HEK293 (cell line): Measurements from ENCODE around the gene PLCD3.
A peak's percentile ranks its signal among the peaks of the same experiment; 100 is the strongest.

Experiments
- CTCF ChIA-PET: fragments of 350-600 bp; formaldehyde crosslinking; extraction: SDS; loops from one replicate; lab custom pipeline; 2021; ENCODE audit warnings: antibody characterized with exemption; lab: Yijun Ruan, JAX
- POLR2A ChIA-PET: fragments of 300-600 bp; formaldehyde crosslinking; extraction: SDS; loops from one replicate; lab custom pipeline; 2020; ENCODE audit warnings: antibody characterized with exemption, inconsistent platforms; lab: Yijun Ruan, JAX
- H3K27ac ChIP-seq: fragments of 200-500 bp; sonication (Bioruptor generic); 2 replicates; pipeline ENCODE4 v1.5.1; 2014; ENCODE audit warnings: low read depth, low read length, control low read depth, inconsistent platforms; ENCODE audit errors: extremely low read depth
- H3K36me3 ChIP-seq, 2 experiments: fragments of 200-500 bp in 1 of 2; sonication (Bioruptor generic) in 1 of 2; 1 replicate in 1 of 2; 2 replicates in 1 of 2; pipeline ENCODE4 v1.5.1; 2014 to 2017; ENCODE audit warnings: inconsistent platforms in 2 of 2, low read length in 2 of 2; ENCODE audit not compliant: control insufficient read depth in 2 of 2, insufficient read depth in 1 of 2
- H3K4me1 ChIP-seq: fragments of 200-500 bp; sonication (Bioruptor generic); 2 replicates; pipeline ENCODE4 v1.5.1; 2014; ENCODE audit warnings: mild to moderate bottlenecking, low read length, inconsistent platforms; ENCODE audit not compliant: control insufficient read depth, insufficient read depth
- H3K4me3 ChIP-seq: 2 replicates; pipeline ENCODE4 v1.5.1; 2011; ENCODE audit warnings: low read depth, mild to moderate bottlenecking, control low read depth, low read length, moderate library complexity
- H3K9me3 ChIP-seq: fragments of 200-500 bp; sonication (Bioruptor generic); 2 replicates; pipeline ENCODE4 v1.5.1; 2014; ENCODE audit warnings: low read depth, low read length, inconsistent platforms; ENCODE audit not compliant: control insufficient read depth, insufficient read depth
- GFI1B ChIP-seq: fragments of 450-650 bp; formaldehyde crosslinking; IDR thresholded peaks from 2 replicates; pipeline ENCODE4 v1.5.1; 2016; ENCODE audit warnings: missing biosample characterization, missing genetic modification characterization
- HOXC10 ChIP-seq: sonication (generic); formaldehyde crosslinking; IDR thresholded peaks from 2 replicates; pipeline ENCODE4 v1.8.1; 2023; ENCODE audit warnings: mild to moderate bottlenecking, missing genetic modification reagents
- PATZ1 ChIP-seq: fragments of 450-650 bp; formaldehyde crosslinking; IDR thresholded peaks from 2 replicates; pipeline ENCODE4 v1.5.1; 2016; ENCODE audit warnings: missing biosample characterization, missing genetic modification characterization
- ZBTB21 ChIP-seq: fragments of 450-650 bp; formaldehyde crosslinking; IDR thresholded peaks from 2 replicates; pipeline ENCODE4 v1.5.1; 2017; ENCODE audit warnings: missing biosample characterization, missing genetic modification characterization
- ZBTB44 ChIP-seq: fragments of 450-650 bp; IDR thresholded peaks from 2 replicates; pipeline ENCODE4 v1.5.1; 2018; ENCODE audit warnings: missing biosample characterization, mild to moderate bottlenecking, missing genetic modification characterization
- ZFP3 ChIP-seq: fragments of 450-650 bp; formaldehyde crosslinking; IDR thresholded peaks from 2 replicates; pipeline ENCODE4 v1.5.1; 2016; ENCODE audit warnings: low read depth, missing biosample characterization, missing genetic modification characterization
- ZNF155 ChIP-seq: fragments of 450-650 bp; formaldehyde crosslinking; IDR thresholded peaks from 2 replicates; pipeline ENCODE4 v1.5.1; 2016; ENCODE audit warnings: missing biosample characterization, missing genetic modification characterization
- ZNF157 ChIP-seq: fragments of 450-650 bp; formaldehyde crosslinking; IDR thresholded peaks from 2 replicates; pipeline ENCODE4 v1.5.1; 2016; ENCODE audit warnings: missing biosample characterization, missing genetic modification characterization
- ZNF416 ChIP-seq: fragments of 450-650 bp; formaldehyde crosslinking; IDR thresholded peaks from 2 replicates; pipeline ENCODE4 v1.5.1; 2016; ENCODE audit warnings: missing biosample characterization, missing genetic modification characterization
- ZNF433 ChIP-seq: fragments of 450-650 bp; formaldehyde crosslinking; IDR thresholded peaks from 2 replicates; pipeline ENCODE4 v1.5.1; 2016; ENCODE audit warnings: missing biosample characterization, missing genetic modification characterization, low read depth
- ZNF501 ChIP-seq: fragments of 450-650 bp; formaldehyde crosslinking; IDR thresholded peaks from 2 replicates; pipeline ENCODE4 v1.5.1; 2016; ENCODE audit warnings: missing biosample characterization, missing genetic modification characterization
- ZNF518A ChIP-seq: fragments of 450-650 bp; formaldehyde crosslinking; conservative IDR thresholded peaks from 2 replicates; pipeline ENCODE4 v1.5.1; 2016; ENCODE audit warnings: low read depth, missing biosample characterization, missing genetic modification characterization
- ZNF660 ChIP-seq: fragments of 450-650 bp; IDR thresholded peaks from 2 replicates; pipeline ENCODE4 v1.5.1; 2018; ENCODE audit warnings: missing biosample characterization, mild to moderate bottlenecking, missing genetic modification characterization

PLCD3 gene

GRCh38 chr17:45098869-45099616 lies 33.3 kb downstream of the PLCD3 start (continued):
- no peak for TF ChIP-seq ZNF660 (tag by site-specific recombination)
- no peak for TF ChIP-seq ZNF416 (tag by site-specific recombination)
- TF ChIP-seq ZBTB21 (tag by site-specific recombination) = no peak
- peak; percentile 40; the same call in 1 of the 2 replicates for TF ChIP-seq PATZ1 (tag by site-specific recombination)

- ChIA-PET POLR2A (interaction anchor here (1.0 kb wide), 1 partner anchor 42 kb away, joined by 3 read pairs; no protein-coding TSS in a partner anchor), CTCF (interaction anchor here (0.6 to 5.6 kb wide), 44 partner anchors 10 to 566 kb away, joined by 3 to 71 read pairs (median 4); partner anchors contain the start of genes ACBD4, GFAP and PLCD3)
- Histone ChIP-seq H3K4me3 (no peak overlapping the region), H3K27ac (peak overlapping the region; percentile 37; the same call in 1 of the 2 replicates), H3K36me3 (peaks cover 60 to 90% of the 10 kb centered on the region in 2 experiments), H3K4me1 (no peaks in the 10 kb centered on the region), H3K9me3 (no peaks in the 10 kb centered on the region)
- TF ChIP-seq ZNF518A (no peak), ZBTB44 (tag by site-specific recombination) (no peak), ZFP3 (tag by site-specific recombination) (no peak), ZNF501 (no peak), ZNF157 (tag by site-specific recombination) (peak; percentile 62; the same call in 1 of the 2 replicates), ZBTB21 (tag by site-specific recombination) (no peak), HOXC10 (no peak), GFI1B (tag by site-specific recombination) (no peak)
These were observed 34.0 kb downstream of the PLCD3 start for GRCh38 chr17:45098081-45098868.

- ChIA-PET POLR2A (no interaction called here), CTCF (interaction anchor here (0.6 to 5.6 kb wide), 16 partner anchors 9 to 319 kb away, joined by 3 to 71 read pairs (median 4); partner anchors contain the start of genes ACBD4 and PLCD3)
- Histone ChIP-seq H3K27ac (no peak overlapping the region; the same call in 1 of the 2 replicates), H3K4me1 (no peaks in the 10 kb centered on the region), H3K36me3 (peaks cover 56 to 90% of the 10 kb centered on the region in 2 experiments), H3K4me3 (no peak overlapping the region), H3K9me3 (no peaks in the 10 kb centered on the region)
- TF ChIP-seq ZNF155 (tag by site-specific recombination) (no peak), ZNF433 (tag by site-specific recombination) (no peak)
These were observed 35.4 kb downstream of the PLCD3 start for GRCh38 chr17:45096926-45097325.
